Esophagus squamous epithelium (tissue), 5 donors: ENCODE measurements around the gene IL23A. TPM values are rescaled to one million over a fixed set of nuclear protein-coding genes. Genes with fewer than 3 reads are reported as not detected.
A peak's percentile ranks its signal among the peaks of the same experiment; 100 is the strongest.
"Not testable (repeated sequence)": the region's sequence is repeated elsewhere in the genome, so short reads cannot be mapped to it uniquely, and the experiment has no call there.

ENCODE experiments used
- DNase-seq: peaks from one replicate; lab custom pipeline; 2025; lab: John Stamatoyannopoulos, UW
- H3K27ac ChIP-seq, 4 donors: fragments of 200-600 bp; sonication (generic); one replicate each; pipeline ENCODE4 v1.5.1; 2016 to 2019; ENCODE audit warnings: mild to moderate bottlenecking in 1 of 4
- H3K27me3 ChIP-seq, 4 donors: fragments of 200-600 bp; sonication (generic); 1 replicate in 3 of 4; 2 replicates in 1 of 4; pipeline versions ENCODE4 v1.5.1 to v1.6.0; 2017 to 2021; ENCODE audit warnings: antibody characterized with exemption in 1 of 4
- H3K36me3 ChIP-seq, 3 donors: fragments of 200-600 bp; sonication (generic); one replicate each; pipeline ENCODE4 v1.5.1; 2016 to 2019
- H3K4me1 ChIP-seq, 3 donors: fragments of 200-600 bp; sonication (generic); one replicate each; pipeline ENCODE4 v1.5.1; 2017 to 2019
- H3K4me3 ChIP-seq, 4 donors: fragments of 200-600 bp; sonication (generic); 1 replicate in 3 of 4; 2 replicates in 1 of 4; pipeline ENCODE4 v1.5.1; 2016 to 2019; ENCODE audit warnings: mild to moderate bottlenecking in 2 of 4, moderate library complexity in 1 of 4
- H3K9me3 ChIP-seq, 3 donors: fragments of 200-600 bp; sonication (generic); one replicate each; pipeline ENCODE4 v1.5.1; 2016 to 2019
- CTCF ChIP-seq, 6 experiments: fragments of 450-650 bp in 4 of 6; fragments of 200-600 bp in 2 of 6; sonication (generic) in 2 of 6; IDR thresholded peaks; one replicate each; pipeline ENCODE4 v1.5.1; 2016 to 2019; ENCODE audit warnings: antibody characterized with exemption in 6 of 6, mild to moderate bottlenecking in 4 of 6, moderate library complexity in 4 of 6
- POLR2A ChIP-seq, 4 donors: fragments of 450-650 bp; IDR thresholded peaks; one replicate each; pipeline ENCODE4 v1.6.1; 2017; ENCODE audit warnings: antibody characterized with exemption in 4 of 4, mild to moderate bottlenecking in 4 of 4, moderate library complexity in 3 of 4
- WGBS, 2 donors: methylation state at CpG; one replicate each; pipeline ENCODE4 v1.1.5; 2018; 5-methylcytosine and 5-hydroxymethylcytosine counted together
- intact Hi-C: fragments of 100-400 bp; cut with DNase I; formaldehyde crosslinking; loops from one replicate; pipeline ENCODE4 v1.15.0; 2022
- total RNA-seq, 4 donors: library from RNA; depleted of rRNA; stranded (reverse); fragments of >200 nt; gene quantifications; one replicate each; pipeline ENCODE4 v1.1.0, GENCODE V29; 2016
- donor health status: DM: yes; HTN: yes; CAD: no.

IL23A gene
- total RNA-seq, 4 donors from 2014 or later, result 2.6 to 28.6 (median 2.8) TPM; not detected in 1

- DNase-seq, result no peak
- intact Hi-C loops, result no loop called here
- peaks cover 2 to 16% (median 4%) of the 10 kb centered on the region in 3 donors for H3K36me3 ChIP-seq
- no peak overlapping the region for H3K27ac ChIP-seq
- H3K4me3 ChIP-seq, result no peak overlapping the region
- H3K27me3 ChIP-seq, result no peaks in the 10 kb centered on the region
- WGBS, 2 donors, result 71 to 73% methylated on average over 5 to 6 of the region's 8 CpGs
- peaks cover 6 to 28% (median 15%) of the 10 kb centered on the region in 3 donors for H3K4me1 ChIP-seq
- no peaks in the 10 kb centered on the region for H3K9me3 ChIP-seq
- TF ChIP-seq POLR2A (IDR thresholded peaks at IDR 0.05) (no peak), CTCF (IDR thresholded peaks at IDR 0.05) (no peak)
Measured at GRCh38 chr12:56337753-56338251, 882 bp upstream of the IL23A start.

GRCh38 chr12:56339158-56339422 lies 406 bp downstream of the IL23A start:
- Histone ChIP-seq H3K4me3 (no peak overlapping the region), H3K27me3 (no peaks in the 10 kb centered on the region), H3K27ac (peak overlapping the region in 2 of 4 donors; percentile 49 to 57), H3K9me3 (no peaks in the 10 kb centered on the region), H3K4me1 (peaks cover 0 to 22% (median 9%) of the 10 kb centered on the region in 3 donors), H3K36me3 (peaks cover 14 to 29% (median 15%) of the 10 kb centered on the region in 3 donors)
- TF ChIP-seq POLR2A (IDR thresholded peaks at IDR 0.05) (no peak), CTCF (IDR thresholded peaks at IDR 0.05) (no peak)
- 86% methylated on average over 1 of the region's 1 CpG; no CpG with 5 or more reads in 1 of the 2 donors for WGBS, 2 donors
- intact Hi-C loops, result no loop called here
- DNase-seq, result no peak

GRCh38 chr12:56341616-56342015 lies 2.9 kb downstream of the IL23A start:
- no peak overlapping the region for H3K4me3 ChIP-seq
- intact Hi-C loops, result no loop called here
- H3K27ac ChIP-seq, result no peak overlapping the region
- 36 to 63% methylated on average over 1 of the region's 1 CpG for WGBS, 2 donors
- TF ChIP-seq POLR2A (IDR thresholded peaks at IDR 0.05) (no peak), CTCF (IDR thresholded peaks at IDR 0.05) (no peak)
- H3K9me3 ChIP-seq, result no peaks in the 10 kb centered on the region
- no peak for DNase-seq
- peaks cover 0 to 13% (median 9%) of the 10 kb centered on the region in 3 donors for H3K4me1 ChIP-seq
- H3K27me3 ChIP-seq, result no peaks in the 10 kb centered on the region
- H3K36me3 ChIP-seq, result peaks cover 14 to 54% (median 23%) of the 10 kb centered on the region in 3 donors

- Histone ChIP-seq H3K4me1 (peaks cover 0 to 13% (median 9%) of the 10 kb centered on the region in 3 donors), H3K36me3 (peaks cover 14 to 61% (median 27%) of the 10 kb centered on the region in 3 donors)
- WGBS, 2 donors, result 94 to 100% methylated on average over 2 of the region's 2 CpGs
- H3K27me3 ChIP-seq, H3K9me3 ChIP-seq, H3K27ac ChIP-seq, DNase-seq, H3K4me3 ChIP-seq, intact Hi-C loops: not testable (repeated sequence)
Measured at GRCh38 chr12:56342290-56342689, 3.6 kb downstream of the IL23A start.

- 85 to 87% methylated on average over 5 to 7 of the region's 7 CpGs for WGBS, 2 donors
- H3K4me3 ChIP-seq, result no peak overlapping the region
- H3K9me3 ChIP-seq, result no peaks in the 10 kb centered on the region
- H3K27ac ChIP-seq, result no peak overlapping the region
- no peaks in the 10 kb centered on the region for H3K27me3 ChIP-seq
- no peaks in the 10 kb centered on the region for H3K4me1 ChIP-seq
- H3K36me3 ChIP-seq, result peaks cover 42 to 100% (median 66%) of the 10 kb centered on the region in 3 donors
- intact Hi-C loops, result no loop called here
- TF ChIP-seq POLR2A (IDR thresholded peaks at IDR 0.05), result no peak
- TF ChIP-seq CTCF (IDR thresholded peaks at IDR 0.05), result no peak
- DNase-seq, result no peak
Measured at GRCh38 chr12:56346675-56347074, 8.0 kb downstream of the IL23A start.

- H3K4me3 ChIP-seq, H3K27me3 ChIP-seq, DNase-seq, H3K4me1 ChIP-seq, H3K27ac ChIP-seq, intact Hi-C loops, H3K9me3 ChIP-seq: not testable (repeated sequence)
- H3K36me3 ChIP-seq, result peaks cover 44 to 100% (median 71%) of the 10 kb centered on the region in 3 donors
- 94 to 97% methylated on average over 8 to 9 of the region's 9 CpGs for WGBS, 2 donors
Measured at GRCh38 chr12:56347255-56347654, 8.6 kb downstream of the IL23A start.
